GM12878 (cell line): Measurements from ENCODE around the gene DCT. TPM values are rescaled to one million over a fixed set of nuclear protein-coding genes. Genes with fewer than 3 reads are reported as not detected.

Experiments used
- ATAC-seq: fragments of 200-7000 bp; cut with Tn5 transposase; 3 replicates; pipeline ENCODE4 v1.9.1; 2020; ENCODE audit warnings: mild to moderate bottlenecking, moderate library complexity
- BruUV-seq: library from RNA; stranded (reverse); fragments of 400-500 nt; replicated peaks from 2 replicates; lab custom pipeline; 2021; lab: Mats Ljungman, UMichigan
- CTCF ChIA-PET: fragments of 300-600 bp; sonication (Branson Sonifier 250); formaldehyde crosslinking; extraction: SDS; loops from one replicate; lab custom pipeline; 2021; ENCODE audit warnings: inconsistent platforms; lab: Yijun Ruan, JAX
- POLR2A ChIA-PET: fragments of 350-600 bp; formaldehyde crosslinking; extraction: SDS; loops from one replicate; lab custom pipeline; 2021; ENCODE audit warnings: inconsistent platforms; lab: Charles Lee
- RAD21 ChIA-PET: fragments of 300-600 bp; sonication (Branson Sonifier 250); formaldehyde crosslinking; loops from one replicate; lab custom pipeline; 2023; ENCODE audit warnings: antibody characterized with exemption; ENCODE audit not compliant: unreplicated experiment; lab: Charles Lee
- SMC1A ChIA-PET: fragments of 300-600 bp; sonication (Branson Sonifier 250); formaldehyde crosslinking; loops from one replicate; lab custom pipeline; 2023; ENCODE audit not compliant: unreplicated experiment, uncharacterized antibody; lab: Charles Lee
- DNase-seq: peaks from one replicate; pipeline ENCODE4 v3.0.0-alpha.2; 2011; ENCODE audit warnings: low read depth, low spot score
- FAIRE-seq: peaks from 3 replicates; lab custom pipeline; 2011; peaks lifted over from hg19 to GRCh38; lab: Jason Lieb, UNC
- H2AFZ ChIP-seq: 2 replicates; pipeline ENCODE4 v1.6.0; 2011; ENCODE audit warnings: low read depth, low read length, control low read depth; ENCODE audit not compliant: control insufficient read depth
- H3K27ac ChIP-seq: 2 replicates; pipeline ENCODE4 v1.5.1; 2011; ENCODE audit warnings: control low read depth; ENCODE audit not compliant: control insufficient read depth, insufficient read depth
- H3K27me3 ChIP-seq, 2 experiments: replicated peaks in 1 of 2; 2 replicates each; pipeline versions ENCODE4 v1.6.0 to v1.6.1; 2011; ENCODE audit warnings: low read length in 1 of 2; ENCODE audit not compliant: control insufficient read depth in 2 of 2, insufficient read depth in 2 of 2
- H3K36me3 ChIP-seq, 2 experiments: 2 replicates each; pipeline ENCODE4 v1.5.1; 2011; ENCODE audit warnings: low read length in 1 of 2; ENCODE audit not compliant: control insufficient read depth in 2 of 2, insufficient read depth in 2 of 2
- H3K4me1 ChIP-seq: 2 replicates; pipeline ENCODE4 v1.6.1; 2011; ENCODE audit warnings: mild to moderate bottlenecking, low read length, moderate library complexity, mixed read lengths; ENCODE audit not compliant: control insufficient read depth, insufficient read depth
- H3K4me2 ChIP-seq: 2 replicates; pipeline ENCODE4 v1.6.0; 2011; ENCODE audit warnings: control low read depth; ENCODE audit not compliant: control insufficient read depth, insufficient read depth
- H3K4me3 ChIP-seq: fragments of 200-600 bp; sonication (generic); 2 replicates; pipeline ENCODE4 v1.5.1; 2016
- H3K79me2 ChIP-seq: 2 replicates; pipeline ENCODE4 v1.6.0; 2011; ENCODE audit warnings: low read length; ENCODE audit not compliant: control insufficient read depth, insufficient read depth
- H3K9ac ChIP-seq: 2 replicates; pipeline ENCODE4 v1.8.0; 2011; ENCODE audit warnings: low read length, control low read depth, mixed read lengths; ENCODE audit not compliant: control insufficient read depth, insufficient read depth
- H3K9me3 ChIP-seq: replicated peaks from 3 replicates; pipeline ENCODE4 v1.5.1; 2011; ENCODE audit warnings: mild to moderate bottlenecking, low read length; ENCODE audit not compliant: control insufficient read depth, insufficient read depth
- H4K20me1 ChIP-seq: 2 replicates; pipeline ENCODE4 v1.6.0; 2011; ENCODE audit not compliant: control insufficient read depth, insufficient read depth
- BMI1 ChIP-seq: fragments of 450-650 bp; IDR thresholded peaks from 2 replicates; pipeline ENCODE4 v1.6.1; 2016; ENCODE audit warnings: mild to moderate bottlenecking, moderate library complexity, borderline replicate concordance
- CHD1 ChIP-seq: IDR thresholded peaks from 2 replicates; pipeline ENCODE4 v1.6.1; 2012; ENCODE audit warnings: low read depth, low read length, improper control_type of control experiment
- GATAD2B ChIP-seq: fragments of 450-650 bp; conservative IDR thresholded peaks from 2 replicates; pipeline ENCODE4 v1.6.1; 2017; ENCODE audit warnings: low read depth, mild to moderate bottlenecking, moderate library complexity
- IKZF2 ChIP-seq, 2 experiments: fragments of 450-650 bp; IDR thresholded peaks; 2 replicates each; pipeline ENCODE4 v1.6.1; 2017; ENCODE audit warnings: mild to moderate bottlenecking in 2 of 2, moderate library complexity in 2 of 2
- MEF2B ChIP-seq: fragments of 450-650 bp; IDR thresholded peaks from 2 replicates; pipeline ENCODE4 v1.6.1; 2018; ENCODE audit warnings: mild to moderate bottlenecking, moderate library complexity; ENCODE audit not compliant: partially characterized antibody, poor library complexity, severe bottlenecking
- MTA2 ChIP-seq: fragments of 450-650 bp; IDR thresholded peaks from 2 replicates; pipeline ENCODE4 v1.6.1; 2016; ENCODE audit warnings: low read depth, mild to moderate bottlenecking, moderate library complexity
- NR2C2 ChIP-seq: IDR thresholded peaks from 2 replicates; pipeline ENCODE4 v1.6.1; 2011; ENCODE audit warnings: borderline replicate concordance, low read depth; ENCODE audit not compliant: control insufficient read depth, insufficient read length
- PAX5 ChIP-seq: IDR thresholded peaks from 2 replicates; pipeline ENCODE4 v1.6.1; 2011; ENCODE audit warnings: low read depth, low read length, borderline replicate concordance
- POU2F2 ChIP-seq: IDR thresholded peaks from 3 replicates; pipeline ENCODE4 v1.6.1; 2011; ENCODE audit warnings: low read depth, mild to moderate bottlenecking, low read length, borderline replicate concordance
- TAF1 ChIP-seq: IDR thresholded peaks from 2 replicates; pipeline ENCODE4 v1.6.1; 2011; ENCODE audit warnings: mild to moderate bottlenecking, low read depth, low read length, borderline replicate concordance
- TCF7 ChIP-seq: IDR thresholded peaks from 2 replicates; pipeline ENCODE4 v1.6.1; 2014; ENCODE audit warnings: antibody characterized with exemption, borderline replicate concordance
- ZNF207 ChIP-seq: fragments of 450-650 bp; IDR thresholded peaks from 2 replicates; pipeline ENCODE4 v1.6.1; 2014; ENCODE audit warnings: antibody characterized with exemption, mild to moderate bottlenecking, borderline replicate concordance
- WGBS: methylation state at CpG from one replicate; pipeline ENCODE4 v1.1.6; 2016; ENCODE audit warnings: low lambda C conversion rate; ENCODE audit not compliant: insufficient replicate concordance, insufficient coverage; ENCODE audit errors: missing lambda C conversion rate; 5-methylcytosine and 5-hydroxymethylcytosine counted together
- in situ Hi-C: fragments of 300-500 bp; cut with MboI; formaldehyde crosslinking; loops from 9 replicates; pipeline ENCODE4 v1.14.3; 2018; ENCODE audit warnings: mixed read lengths
- intact Hi-C: fragments of 100-400 bp; cut with micrococcal nuclease; formaldehyde crosslinking; loops from one replicate; pipeline ENCODE4 v1.14.2; 2022; ENCODE audit not compliant: unreplicated experiment
- polyA plus RNA-seq, 11 experiments: library from polyadenylated mRNA; depleted of rRNA in 4 of 11; unstranded in 6 of 11; stranded (reverse) in 5 of 11; fragments of >200 nt; fragmentation: Nextera tagmentation in 4 of 11; fragmentation: Illumina TruSeq in 1 of 11; extraction: Ambion mirVana in 4 of 11; extraction: Trizol in 1 of 11; gene quantifications; 1 replicate in 1 of 11; 2 replicates in 10 of 11; pipeline versions ENCODE4 v1.2.1 to v1.2.3, GENCODE V29; 2011 to 2016; ENCODE audit warnings: inconsistent platforms in 2 of 11, missing spikeins in 2 of 11, low read depth in 1 of 11
- total RNA-seq, 4 experiments: library from RNA; depleted of rRNA in 3 of 4; stranded (reverse); fragments of >200 nt in 3 of 4; fragmentation: Illumina TruSeq in 1 of 4; extraction: Trizol in 1 of 4; gene quantifications; 2 replicates each; pipeline versions ENCODE4 v1.2.1 to v1.2.3, GENCODE V29; 2013 to 2021
- TF ChIP-seq, protein P1 (sequence below): fragments of 450-650 bp; IDR thresholded peaks from 2 replicates; pipeline ENCODE4 v1.6.1; 2018; ENCODE audit warnings: mild to moderate bottlenecking, low read depth, moderate library complexity; ENCODE audit not compliant: partially characterized antibody
- TF ChIP-seq, protein P2 (sequence below): fragments of 450-650 bp; formaldehyde crosslinking; IDR thresholded peaks from 2 replicates; pipeline ENCODE4 v1.5.0; 2022; ENCODE audit warnings: mild to moderate bottlenecking, missing genetic modification characterization

DCT gene
- total and polyA plus RNA-seq, 10 of the 15 experiments (the other 5 are each of a cell fraction or from before 2014, with no cell fraction given): 0.04 to 0.29 TPM; not detected in 8

DNA sequence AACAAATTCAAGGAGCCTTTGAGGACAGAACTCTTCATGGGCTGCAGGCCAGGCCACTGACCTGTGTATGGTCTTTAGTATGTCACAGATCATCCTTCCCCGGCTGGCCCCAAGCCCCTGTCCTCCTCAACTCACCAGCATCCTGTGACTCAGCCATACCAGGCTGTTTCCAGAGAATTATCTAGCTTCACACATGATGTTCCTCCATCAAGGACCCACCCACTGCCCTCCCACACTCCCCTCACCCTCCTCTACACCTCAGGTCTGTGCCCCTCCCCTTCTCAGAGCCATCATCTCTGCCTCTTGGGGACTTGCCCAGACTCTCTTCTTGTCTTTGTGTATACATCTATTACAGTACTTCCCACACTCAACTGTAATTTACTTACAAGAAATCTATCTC lies 14.7 kb downstream of the DCT start (continued):
- TF ChIP-seq, protein P1, sequence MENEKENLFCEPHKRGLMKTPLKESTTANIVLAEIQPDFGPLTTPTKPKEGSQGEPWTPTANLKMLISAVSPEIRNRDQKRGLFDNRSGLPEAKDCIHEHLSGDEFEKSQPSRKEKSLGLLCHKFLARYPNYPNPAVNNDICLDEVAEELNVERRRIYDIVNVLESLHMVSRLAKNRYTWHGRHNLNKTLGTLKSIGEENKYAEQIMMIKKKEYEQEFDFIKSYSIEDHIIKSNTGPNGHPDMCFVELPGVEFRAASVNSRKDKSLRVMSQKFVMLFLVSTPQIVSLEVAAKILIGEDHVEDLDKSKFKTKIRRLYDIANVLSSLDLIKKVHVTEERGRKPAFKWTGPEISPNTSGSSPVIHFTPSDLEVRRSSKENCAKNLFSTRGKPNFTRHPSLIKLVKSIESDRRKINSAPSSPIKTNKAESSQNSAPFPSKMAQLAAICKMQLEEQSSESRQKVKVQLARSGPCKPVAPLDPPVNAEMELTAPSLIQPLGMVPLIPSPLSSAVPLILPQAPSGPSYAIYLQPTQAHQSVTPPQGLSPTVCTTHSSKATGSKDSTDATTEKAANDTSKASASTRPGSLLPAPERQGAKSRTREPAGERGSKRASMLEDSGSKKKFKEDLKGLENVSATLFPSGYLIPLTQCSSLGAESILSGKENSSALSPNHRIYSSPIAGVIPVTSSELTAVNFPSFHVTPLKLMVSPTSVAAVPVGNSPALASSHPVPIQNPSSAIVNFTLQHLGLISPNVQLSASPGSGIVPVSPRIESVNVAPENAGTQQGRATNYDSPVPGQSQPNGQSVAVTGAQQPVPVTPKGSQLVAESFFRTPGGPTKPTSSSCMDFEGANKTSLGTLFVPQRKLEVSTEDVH: no peak
- TF ChIP-seq TCF7: no peak

DNA sequence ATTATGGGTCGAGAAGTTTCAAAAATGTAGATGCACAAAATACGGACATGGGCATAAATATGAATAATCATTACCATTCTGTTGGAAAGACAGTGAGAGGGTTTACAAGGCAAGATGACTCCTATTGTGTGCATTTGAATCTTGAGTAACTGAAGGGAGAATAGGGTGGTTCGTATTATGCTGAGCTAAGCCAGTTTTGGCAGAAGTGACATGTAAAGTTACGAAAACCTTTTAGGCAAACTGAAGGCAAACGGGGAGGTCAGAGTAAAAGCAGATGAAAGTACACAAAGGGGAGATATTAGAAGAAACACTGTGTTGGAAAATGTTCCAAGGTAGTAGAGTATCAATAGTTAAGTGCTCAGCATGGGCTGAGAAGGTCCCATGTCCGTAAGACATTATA lies 16.8 kb downstream of the DCT start:
- no peaks in the 10 kb centered on the region for H4K20me1 ChIP-seq
- ATAC-seq (no peak), FAIRE-seq (no peak), DNase-seq (no peak)
- H3K27ac ChIP-seq: no peak overlapping the region
- no peak overlapping the region for H2AFZ ChIP-seq
- BruUV-seq: no TSS peak
- SMC1A ChIA-PET: no interaction called here
- no peaks in the 10 kb centered on the region for H3K36me3 ChIP-seq
- no peaks in the 10 kb centered on the region for H3K4me1 ChIP-seq
- POLR2A ChIA-PET: no interaction called here
- no peaks in the 10 kb centered on the region for H3K9me3 ChIP-seq
- intact Hi-C loops (no loop called here), in situ Hi-C loops (no loop called here)
- no peak overlapping the region for H3K4me3 ChIP-seq
- WGBS: 57% methylated on average over 6 of the region's 6 CpGs
- H3K79me2 ChIP-seq: no peaks in the 10 kb centered on the region
- no peak overlapping the region for H3K4me2 ChIP-seq
- RAD21 ChIA-PET: interaction anchor here (0.6 kb wide), 1 partner anchor 1568 kb away, joined by 3 read pairs; no protein-coding TSS in a partner anchor
- no peak overlapping the region for H3K9ac ChIP-seq
- CTCF ChIA-PET: no interaction called here
- no peaks in the 10 kb centered on the region; a peak in 1 of 4 replicates for H3K27me3 ChIP-seq
- TF ChIP-seq IKZF2 (IDR thresholded peaks at IDR 0.05) (no peak), MEF2B (no peak), POU2F2 (no peak), GATAD2B (no peak), CHD1 (no peak), MTA2 (no peak), NR2C2 (no peak), PAX5 (no peak), TAF1 (no peak), BMI1 (no peak), ZNF207 (no peak)
- TF ChIP-seq, protein P1: no peak
- TF ChIP-seq, protein P2, sequence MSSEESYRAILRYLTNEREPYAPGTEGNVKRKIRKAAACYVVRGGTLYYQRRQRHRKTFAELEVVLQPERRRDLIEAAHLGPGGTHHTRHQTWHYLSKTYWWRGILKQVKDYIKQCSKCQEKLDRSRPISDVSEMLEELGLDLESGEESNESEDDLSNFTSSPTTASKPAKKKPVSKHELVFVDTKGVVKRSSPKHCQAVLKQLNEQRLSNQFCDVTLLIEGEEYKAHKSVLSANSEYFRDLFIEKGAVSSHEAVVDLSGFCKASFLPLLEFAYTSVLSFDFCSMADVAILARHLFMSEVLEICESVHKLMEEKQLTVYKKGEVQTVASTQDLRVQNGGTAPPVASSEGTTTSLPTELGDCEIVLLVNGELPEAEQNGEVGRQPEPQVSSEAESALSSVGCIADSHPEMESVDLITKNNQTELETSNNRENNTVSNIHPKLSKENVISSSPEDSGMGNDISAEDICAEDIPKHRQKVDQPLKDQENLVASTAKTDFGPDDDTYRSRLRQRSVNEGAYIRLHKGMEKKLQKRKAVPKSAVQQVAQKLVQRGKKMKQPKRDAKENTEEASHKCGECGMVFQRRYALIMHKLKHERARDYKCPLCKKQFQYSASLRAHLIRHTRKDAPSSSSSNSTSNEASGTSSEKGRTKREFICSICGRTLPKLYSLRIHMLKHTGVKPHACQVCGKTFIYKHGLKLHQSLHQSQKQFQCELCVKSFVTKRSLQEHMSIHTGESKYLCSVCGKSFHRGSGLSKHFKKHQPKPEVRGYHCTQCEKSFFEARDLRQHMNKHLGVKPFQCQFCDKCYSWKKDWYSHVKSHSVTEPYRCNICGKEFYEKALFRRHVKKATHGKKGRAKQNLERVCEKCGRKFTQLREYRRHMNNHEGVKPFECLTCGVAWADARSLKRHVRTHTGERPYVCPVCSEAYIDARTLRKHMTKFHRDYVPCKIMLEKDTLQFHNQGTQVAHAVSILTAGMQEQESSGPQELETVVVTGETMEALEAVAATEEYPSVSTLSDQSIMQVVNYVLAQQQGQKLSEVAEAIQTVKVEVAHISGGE (CRISPR knock-in tag): no peak
